ENCODE measurements around the gene PRMT7. TPM values are rescaled to one million over a fixed set of nuclear protein-coding genes. Genes with fewer than 3 reads are reported as not detected.

Gene PRMT7
- total RNA-seq, 1 experiment from 2014 or later, result 46.4 TPM

DNA sequence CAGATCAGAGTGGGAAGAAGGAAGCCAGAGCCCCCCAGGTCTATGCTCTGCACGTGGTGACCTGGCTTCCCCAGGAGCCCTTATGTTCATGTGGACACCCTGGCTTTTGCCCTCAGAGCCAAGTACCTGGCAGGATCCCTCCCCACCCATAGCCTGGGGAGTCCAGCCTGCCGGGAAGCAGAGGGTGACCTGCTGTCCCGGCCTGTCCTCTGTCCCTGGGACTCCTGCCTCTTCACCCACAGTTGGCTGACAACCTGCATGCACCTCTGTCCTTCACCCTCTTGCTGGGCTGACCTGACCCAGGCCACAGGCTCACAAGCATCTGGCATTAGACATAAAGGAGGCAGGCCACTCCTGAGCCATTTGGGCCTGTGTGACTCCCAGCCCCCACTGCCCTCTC, 77.3 kb downstream of the PRMT7 start:
- TF ChIP-seq EZH2phosphoT487 (IDR thresholded peaks at IDR 0.05; ENCODE audit: borderline replicate concordance, low read length) (no peak), EZH2 (IDR thresholded peaks at IDR 0.05; ENCODE audit: low read length, unreplicated experiment) (no peak)
- TF ChIP-seq, protein P1, sequence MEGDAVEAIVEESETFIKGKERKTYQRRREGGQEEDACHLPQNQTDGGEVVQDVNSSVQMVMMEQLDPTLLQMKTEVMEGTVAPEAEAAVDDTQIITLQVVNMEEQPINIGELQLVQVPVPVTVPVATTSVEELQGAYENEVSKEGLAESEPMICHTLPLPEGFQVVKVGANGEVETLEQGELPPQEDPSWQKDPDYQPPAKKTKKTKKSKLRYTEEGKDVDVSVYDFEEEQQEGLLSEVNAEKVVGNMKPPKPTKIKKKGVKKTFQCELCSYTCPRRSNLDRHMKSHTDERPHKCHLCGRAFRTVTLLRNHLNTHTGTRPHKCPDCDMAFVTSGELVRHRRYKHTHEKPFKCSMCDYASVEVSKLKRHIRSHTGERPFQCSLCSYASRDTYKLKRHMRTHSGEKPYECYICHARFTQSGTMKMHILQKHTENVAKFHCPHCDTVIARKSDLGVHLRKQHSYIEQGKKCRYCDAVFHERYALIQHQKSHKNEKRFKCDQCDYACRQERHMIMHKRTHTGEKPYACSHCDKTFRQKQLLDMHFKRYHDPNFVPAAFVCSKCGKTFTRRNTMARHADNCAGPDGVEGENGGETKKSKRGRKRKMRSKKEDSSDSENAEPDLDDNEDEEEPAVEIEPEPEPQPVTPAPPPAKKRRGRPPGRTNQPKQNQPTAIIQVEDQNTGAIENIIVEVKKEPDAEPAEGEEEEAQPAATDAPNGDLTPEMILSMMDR (conservative IDR thresholded peaks at IDR 0.05; ENCODE audit: low read depth, low read length), result no peak
- CTCF ChIA-PET, result no interaction called here

DNA sequence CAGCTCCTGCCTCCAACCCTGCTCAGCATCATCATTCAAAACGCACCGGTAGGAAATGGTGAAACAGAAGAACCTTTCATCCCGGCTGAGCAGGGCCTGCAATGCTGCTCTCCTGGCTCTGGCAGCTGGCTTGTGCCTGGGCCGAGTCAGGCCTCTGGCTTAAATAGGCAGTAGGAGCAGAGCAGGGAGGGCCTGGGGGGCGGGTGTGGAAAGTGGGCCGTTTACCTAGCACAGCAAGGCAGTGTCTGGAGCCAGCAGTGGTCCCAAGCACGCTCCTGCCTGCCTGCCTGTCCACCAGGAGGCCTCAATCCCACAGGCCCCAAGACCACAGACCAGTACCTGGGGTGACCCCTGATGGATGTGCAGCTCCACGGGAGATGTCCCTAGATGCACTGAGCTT, 78.2 kb downstream of the PRMT7 start:
- H3K4me1 ChIP-seq (ENCODE audit: insufficient read depth, low read length), result no peaks in the 10 kb centered on the region
- ChIA-PET CTCF (no interaction called here), POLR2A (ENCODE audit: unreplicated experiment) (no interaction called here)
- no peaks in the 10 kb centered on the region for H3K9me2 ChIP-seq (replicated peaks; ENCODE audit: low read length)
- no peaks in the 10 kb centered on the region for H4K20me1 ChIP-seq (ENCODE audit: low read length)
- no peaks in the 10 kb centered on the region for H3K9me3 ChIP-seq (ENCODE audit: low read length)
- no peak overlapping the region for H3K27ac ChIP-seq (ENCODE audit: low read length)
- no peak for DNase-seq
- no peak overlapping the region for H3K4me3 ChIP-seq (ENCODE audit: low read length)
- H3K27me3 ChIP-seq (ENCODE audit: low read length), result no peaks in the 10 kb centered on the region
- TF ChIP-seq EZH2 (IDR thresholded peaks at IDR 0.05; ENCODE audit: low read length, unreplicated experiment), result no peak
- no peak overlapping the region for H3K4me2 ChIP-seq (ENCODE audit: low read length)
- ATAC-seq, result no peak
- no peak overlapping the region for H2AFZ ChIP-seq (ENCODE audit: low read length)
- no peak overlapping the region for H3K9ac ChIP-seq (ENCODE audit: low read length)
- intact Hi-C loops (cut with micrococcal nuclease), result no loop called here
- no peaks in the 10 kb centered on the region for H3K79me2 ChIP-seq (ENCODE audit: low read length)
- H3K36me3 ChIP-seq (ENCODE audit: low read depth, low read length), result no peaks in the 10 kb centered on the region
- H3F3A ChIP-seq (ENCODE audit: low read length, unreplicated experiment), result no peaks in the 10 kb centered on the region
- BruUV-seq (replicated peaks), result no TSS peak

More for the DNA sequence above, 77.3 kb downstream of the PRMT7 start:
- Histone ChIP-seq H3F3A (ENCODE audit: low read length, unreplicated experiment) (no peaks in the 10 kb centered on the region), H4K20me1 (ENCODE audit: low read length) (no peaks in the 10 kb centered on the region), H3K9me2 (replicated peaks; ENCODE audit: low read length) (no peaks in the 10 kb centered on the region), H3K27me3 (ENCODE audit: low read length) (no peaks in the 10 kb centered on the region), H3K36me3 (ENCODE audit: low read depth, low read length) (no peaks in the 10 kb centered on the region), H3K9me3 (ENCODE audit: low read length) (no peaks in the 10 kb centered on the region), H3K9ac (ENCODE audit: low read length) (no peak overlapping the region), H3K4me3 (ENCODE audit: low read length) (no peak overlapping the region), H2AFZ (ENCODE audit: low read length) (no peak overlapping the region), H3K27ac (ENCODE audit: low read length) (no peak overlapping the region), H3K79me2 (ENCODE audit: low read length) (no peaks in the 10 kb centered on the region), H3K4me2 (ENCODE audit: low read length) (no peak overlapping the region), H3K4me1 (ENCODE audit: insufficient read depth, low read length) (no peaks in the 10 kb centered on the region)
- ATAC-seq (no peak), DNase-seq (no peak)
- POLR2A ChIA-PET (ENCODE audit: unreplicated experiment), result no interaction called here
- intact Hi-C loops (cut with micrococcal nuclease), result no loop called here
- no TSS peak for BruUV-seq (replicated peaks)

DNA sequence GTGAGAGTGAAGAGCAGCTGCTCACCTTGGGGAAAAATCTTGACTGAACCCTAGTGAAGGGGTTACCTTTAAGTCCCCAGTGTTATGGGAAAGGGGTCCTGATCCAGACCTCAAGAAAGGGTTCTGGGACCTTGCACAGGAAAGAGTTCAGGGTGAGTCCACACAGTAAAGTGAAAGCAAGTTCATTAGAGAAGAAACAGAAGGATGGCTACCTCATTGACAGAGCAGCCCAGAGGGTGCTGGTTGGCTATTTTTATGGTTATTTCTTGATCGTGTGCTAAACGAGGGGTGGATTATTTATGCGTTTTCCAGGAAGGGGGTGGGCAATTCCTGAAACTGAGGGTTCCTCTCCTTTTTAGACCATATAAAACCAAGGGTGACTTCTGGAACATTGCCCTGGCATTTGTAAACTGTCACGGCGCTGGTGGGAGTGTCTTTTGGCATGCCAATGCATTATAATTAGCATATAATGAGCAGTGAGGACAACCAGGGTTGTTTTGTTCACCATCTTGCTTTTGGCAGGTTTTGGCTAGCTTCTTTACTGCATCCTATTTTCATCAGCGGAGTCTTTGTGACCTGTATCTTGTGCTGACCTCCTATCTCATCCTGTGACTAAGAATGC, 79.0 kb downstream of the PRMT7 start:
- no peak for ATAC-seq

More for the DNA sequence above, 79.0 kb downstream of the PRMT7 start:
- Histone ChIP-seq H3K4me3 (ENCODE audit: low read length) (no peak overlapping the region), H3K4me1 (ENCODE audit: insufficient read depth, low read length) (no peaks in the 10 kb centered on the region), H2AFZ (ENCODE audit: low read length) (no peak overlapping the region), H3K27ac (ENCODE audit: low read length) (no peak overlapping the region), H3K36me3 (ENCODE audit: low read depth, low read length) (no peaks in the 10 kb centered on the region), H3K9me2 (replicated peaks; ENCODE audit: low read length) (no peaks in the 10 kb centered on the region), H3K4me2 (ENCODE audit: low read length) (no peak overlapping the region), H3K9ac (ENCODE audit: low read length) (no peak overlapping the region), H3F3A (ENCODE audit: low read length, unreplicated experiment) (no peaks in the 10 kb centered on the region), H3K27me3 (ENCODE audit: low read length) (no peaks in the 10 kb centered on the region), H3K9me3 (ENCODE audit: low read length) (no peaks in the 10 kb centered on the region), H3K79me2 (ENCODE audit: low read length) (no peaks in the 10 kb centered on the region), H4K20me1 (ENCODE audit: low read length) (no peaks in the 10 kb centered on the region)
- intact Hi-C loops (cut with micrococcal nuclease), result no loop called here
- ChIA-PET POLR2A (ENCODE audit: unreplicated experiment) (no interaction called here), CTCF (no interaction called here)
- no TSS peak for BruUV-seq (replicated peaks)
- no peak for TF ChIP-seq EZH2 (IDR thresholded peaks at IDR 0.05; ENCODE audit: low read length, unreplicated experiment)
- TF ChIP-seq EZH2phosphoT487 (IDR thresholded peaks at IDR 0.05; ENCODE audit: borderline replicate concordance, low read length), result no peak
- TF ChIP-seq, protein P1 (conservative IDR thresholded peaks at IDR 0.05; ENCODE audit: low read depth, low read length), result no peak
- DNase-seq, result no peak
